A549 (cell line): Measurements from ENCODE around the gene CTNNBL1. TPM values are rescaled to one million over a fixed set of nuclear protein-coding genes. Genes with fewer than 3 reads are reported as not detected.

Experiments
- ATAC-seq, 2 experiments: fragments of 200-7000 bp in 1 of 2; fragments of >200 bp in 1 of 2; cut with Nextera tagmentation in 1 of 2; cut with Tn5 transposase in 1 of 2; 3 replicates each; pipeline versions ENCODE4 v1.8.0 to v1.9.1; 2018 to 2020; ENCODE audit warnings: mild to moderate bottlenecking in 1 of 2, moderate library complexity in 1 of 2
- CTCF ChIA-PET: fragments of 300-600 bp; sonication (Branson Sonifier 250); formaldehyde crosslinking; extraction: SDS; loops from one replicate; lab custom pipeline; 2021; ENCODE audit warnings: antibody characterized with exemption, inconsistent platforms; lab: Yijun Ruan, JAX
- POLR2A ChIA-PET: fragments of 350-600 bp; formaldehyde crosslinking; extraction: SDS; loops from one replicate; lab custom pipeline; 2021; ENCODE audit warnings: antibody characterized with exemption, inconsistent platforms; lab: Yijun Ruan, JAX
- DNase-seq, 2 experiments: peaks; one replicate each; pipeline versions ENCODE4 v3.0.0 to v3.0.0-alpha.2; 2011 to 2016; ENCODE audit warnings: low read depth in 1 of 2, low spot score in 1 of 2
- FAIRE-seq: peaks from 2 replicates; lab custom pipeline; 2011; peaks lifted over from hg19 to GRCh38; lab: Jason Lieb, UNC
- H3K27ac ChIP-seq, 2 experiments: fragments of >200 bp; sonication (Bioruptor Twin); formaldehyde crosslinking; 3 replicates each; pipeline ENCODE4 v1.5.1; 2016 to 2017
- H3K4me1 ChIP-seq: fragments of >200 bp; sonication (Bioruptor Twin); formaldehyde crosslinking; 3 replicates; pipeline ENCODE4 v1.6.1; 2016
- H3K4me2 ChIP-seq: fragments of >200 bp; sonication (Bioruptor Twin); formaldehyde crosslinking; 3 replicates; pipeline ENCODE4 v1.6.1; 2016
- H3K4me3 ChIP-seq: fragments of >200 bp; sonication (Bioruptor Twin); formaldehyde crosslinking; 3 replicates; pipeline ENCODE4 v1.5.1; 2016
- H3K9me3 ChIP-seq: fragments of >200 bp; sonication (Bioruptor Twin); formaldehyde crosslinking; 3 replicates; pipeline ENCODE4 v1.6.1; 2016
- BCL3 ChIP-seq: fragments of >200 bp; sonication (Bioruptor Twin); formaldehyde crosslinking; IDR thresholded peaks from 3 replicates; pipeline ENCODE4 v1.6.1; 2016
- BHLHE40 ChIP-seq: IDR thresholded peaks from 2 replicates; pipeline ENCODE4 v1.6.1; 2012; ENCODE audit warnings: low read depth, low read length, inconsistent platforms
- CEBPB ChIP-seq, 2 experiments: fragments of >200 bp in 1 of 2; sonication (Bioruptor Twin) in 1 of 2; formaldehyde crosslinking in 1 of 2; IDR thresholded peaks; 2 replicates each; pipeline ENCODE4 v1.6.1; 2012 to 2016
- CHD4 ChIP-seq: fragments of 200-600 bp; sonication (generic); IDR thresholded peaks from 2 replicates; pipeline ENCODE4 v1.6.1; 2016; ENCODE audit warnings: antibody characterized with exemption, mild to moderate bottlenecking, borderline replicate concordance
- CTCF ChIP-seq: fragments of >200 bp; sonication (Bioruptor Twin); formaldehyde crosslinking; IDR thresholded peaks from 3 replicates; pipeline ENCODE4 v1.5.1; 2016
- E2F6 ChIP-seq: IDR thresholded peaks from 2 replicates; pipeline ENCODE4 v1.6.1; 2012; ENCODE audit warnings: low read depth, borderline replicate concordance
- EP300 ChIP-seq, 2 experiments: fragments of >200 bp; sonication (Bioruptor Twin); formaldehyde crosslinking; IDR thresholded peaks; 2 replicates in 1 of 2; 3 replicates in 1 of 2; pipeline ENCODE4 v1.6.1; 2016 to 2017
- FOSL2 ChIP-seq, 2 experiments: fragments of 450-650 bp in 1 of 2; fragments of >200 bp in 1 of 2; sonication (Bioruptor Twin) in 1 of 2; formaldehyde crosslinking; IDR thresholded peaks; 2 replicates each; pipeline versions ENCODE4 v1.5.0 to v1.6.1; 2016 to 2020; ENCODE audit warnings: mild to moderate bottlenecking in 1 of 2, moderate library complexity in 1 of 2
- FOXS1 ChIP-seq: fragments of 250-450 bp; sonication (Bioruptor Pico); IDR thresholded peaks from 2 replicates; pipeline ENCODE4 v1.5.0; 2020; ENCODE audit warnings: mild to moderate bottlenecking, moderate library complexity
- KDM1A ChIP-seq: fragments of 200-600 bp; sonication (generic); IDR thresholded peaks from 2 replicates; pipeline ENCODE4 v1.6.1; 2016; ENCODE audit warnings: low read depth, mild to moderate bottlenecking
- KDM5A ChIP-seq: fragments of 200-600 bp; sonication (generic); IDR thresholded peaks from 2 replicates; pipeline ENCODE4 v1.6.1; 2016; ENCODE audit warnings: antibody characterized with exemption, mild to moderate bottlenecking
- MAX ChIP-seq: IDR thresholded peaks from 2 replicates; pipeline ENCODE4 v1.6.1; 2012
- NFE2L2 ChIP-seq: fragments of 150-350 bp; conservative IDR thresholded peaks from 2 replicates; pipeline ENCODE4 v1.6.1; 2014; ENCODE audit warnings: low read length
- NR3C1 ChIP-seq: fragments of >200 bp; sonication (Bioruptor Twin); formaldehyde crosslinking; IDR thresholded peaks from 3 replicates; pipeline ENCODE4 v1.6.1; 2017
- PHF8 ChIP-seq: fragments of 200-600 bp; sonication (generic); IDR thresholded peaks from 2 replicates; pipeline ENCODE4 v1.6.1; 2016; ENCODE audit warnings: low read depth, mild to moderate bottlenecking, antibody characterized with exemption, moderate library complexity, borderline replicate concordance
- POLR2AphosphoS2 ChIP-seq: conservative IDR thresholded peaks from 2 replicates; pipeline ENCODE4 v1.6.1; 2012; ENCODE audit warnings: low read length, improper control_type of control experiment, inconsistent platforms
- REST ChIP-seq: fragments of 200-600 bp; sonication (generic); IDR thresholded peaks from 2 replicates; pipeline ENCODE4 v1.6.1; 2016; ENCODE audit warnings: antibody characterized with exemption, mild to moderate bottlenecking, moderate library complexity
- SREBF2 ChIP-seq: fragments of 450-650 bp; IDR thresholded peaks from 2 replicates; pipeline ENCODE4 v1.6.1; 2014; ENCODE audit warnings: mild to moderate bottlenecking, moderate library complexity
- ZC3H11A ChIP-seq: fragments of 450-650 bp; IDR thresholded peaks from 2 replicates; pipeline ENCODE4 v1.6.1; 2014; ENCODE audit warnings: antibody characterized with exemption, mild to moderate bottlenecking
- ZFP36 ChIP-seq: fragments of 450-650 bp; IDR thresholded peaks from 2 replicates; pipeline ENCODE4 v1.6.1; 2014; ENCODE audit warnings: borderline replicate concordance; ENCODE audit not compliant: partially characterized antibody
- ZNF302 ChIP-seq: fragments of 250-450 bp; sonication (Bioruptor Pico); IDR thresholded peaks from 2 replicates; pipeline ENCODE4 v1.9.0; 2021; ENCODE audit warnings: inconsistent platforms, mild to moderate bottlenecking, moderate library complexity
- ZSCAN20 ChIP-seq: fragments of 250-450 bp; sonication (Bioruptor Pico); IDR thresholded peaks from 2 replicates; pipeline ENCODE4 v1.8.0; 2022; ENCODE audit warnings: mild to moderate bottlenecking, moderate library complexity
- WGBS: methylation state at CpG from one replicate; pipeline ENCODE4 v1.1.6; 2017; ENCODE audit errors: missing lambda C conversion rate; 5-methylcytosine and 5-hydroxymethylcytosine counted together
- polyA plus RNA-seq, 4 experiments: library from polyadenylated mRNA; depleted of rRNA in 3 of 4; stranded (reverse); fragments of >200 nt; fragmentation: RNase III in 1 of 4; extraction: RNeasy Plus Mini Kit Qiagen cat#74134 plus additional on column Dnase treatment in 1 of 4; gene quantifications; 2 replicates in 3 of 4; 3 replicates in 1 of 4; pipeline ENCODE4 v1.2.3, GENCODE V29; 2011 to 2017

CTNNBL1 gene
- polyA plus RNA-seq, 2 of the 4 experiments (the other 2 are of a cell fraction) = 41.0 to 59.9 TPM

- H3K9me3 ChIP-seq = no peaks in the 10 kb centered on the region
- 14% methylated on average over 6 of the region's 6 CpGs for WGBS
- FAIRE-seq (no peak), ATAC-seq (peak in 1 of 2 experiments; percentile 13; a peak in 1 of 6 replicates), DNase-seq (no peak)
- no peaks in the 10 kb centered on the region for H3K4me1 ChIP-seq
- no peak overlapping the region for H3K27ac ChIP-seq
- no peak overlapping the region for H3K4me2 ChIP-seq
- CTCF ChIA-PET = interaction anchor here (0.7 to 1.4 kb wide), 3 partner anchors 28 to 94 kb away, joined by 3 to 4 read pairs (median 4); no protein-coding TSS in a partner anchor
- TF ChIP-seq BCL3 (no peak), ZFP36 (no peak), ZSCAN20 (CRISPR knock-in tag) (no peak), BHLHE40 (no peak), MAX (no peak), NFE2L2 (no peak), KDM1A (no peak), REST (no peak), KDM5A (no peak), FOXS1 (CRISPR knock-in tag) (no peak)
- no peak overlapping the region for H3K4me3 ChIP-seq
- POLR2A ChIA-PET = no interaction called here
Observed at GRCh38 chr20:37657924-37658804, 35.7 kb upstream of the CTNNBL1 start.

GRCh38 chr20:37661519-37661918 is 32.3 kb upstream of the CTNNBL1 start:
- FAIRE-seq = no peak
- Histone ChIP-seq H3K27ac (no peak overlapping the region), H3K4me3 (no peak overlapping the region), H3K4me2 (no peak overlapping the region), H3K9me3 (peaks cover 19% of the 10 kb centered on the region; the same call in 1 of the 3 replicates)
- TF ChIP-seq EP300 (IDR thresholded peaks at IDR 0.05) = no peak
- no peak for TF ChIP-seq CTCF
- TF ChIP-seq E2F6 = no peak
- TF ChIP-seq NR3C1 = no peak
- no peak for TF ChIP-seq ZC3H11A
- no peak for TF ChIP-seq PHF8
- no peak for TF ChIP-seq CEBPB (IDR thresholded peaks at IDR 0.05)
- no peak for TF ChIP-seq NFE2L2
- no peak for TF ChIP-seq SREBF2
- TF ChIP-seq REST = no peak
- no peak for TF ChIP-seq POLR2AphosphoS2
- no peak for TF ChIP-seq ZNF302 (CRISPR knock-in tag)
- TF ChIP-seq FOSL2 (IDR thresholded peaks at IDR 0.05) = no peak
- no peak for TF ChIP-seq FOSL2 (CRISPR knock-in tag; IDR thresholded peaks at IDR 0.05)
- no peak for TF ChIP-seq CHD4
- TF ChIP-seq, all 56 proteins: peak for 0
- 48% methylated on average over 6 of the region's 6 CpGs for WGBS
- ATAC-seq (no peak), DNase-seq (no peak)
- no peaks in the 10 kb centered on the region for H3K4me1 ChIP-seq
- ChIA-PET POLR2A (no interaction called here), CTCF (interaction anchor here (0.6 to 1.2 kb wide), 3 partner anchors 10 to 1110 kb away, joined by 3 to 4 read pairs (median 3); no protein-coding TSS in a partner anchor)
